Activated CD4-positive, alpha-beta memory T cell treated with anti-CD3 and anti-CD28 coated beads for 36 hours (primary cell): ENCODE data around the gene CSPG5. TPM values are rescaled to one million over a fixed set of nuclear protein-coding genes. Genes with fewer than 3 reads are reported as not detected.

Source experiments
- CTCF ChIA-PET: fragments of 350-600 bp; sonication (Branson Sonifier 250); formaldehyde crosslinking; loops from one replicate; lab custom pipeline; 2021; ENCODE audit warnings: antibody characterized with exemption, inconsistent platforms; lab: Charles Lee
- POLR2A ChIA-PET: fragments of 350-600 bp; sonication (Branson Sonifier 250); formaldehyde crosslinking; loops from one replicate; lab custom pipeline; 2021; ENCODE audit warnings: antibody characterized with exemption; lab: Charles Lee
- DNase-seq: peaks from one replicate; pipeline ENCODE4 v3.0.0-alpha.2; 2020
- H3K27ac Mint-ChIP-seq: one replicate; pipeline ENCODE4 v1.8.0; 2021; ENCODE audit warnings: mixed read lengths
- H3K27me3 Mint-ChIP-seq: one replicate; pipeline ENCODE4 v1.8.0; 2021; ENCODE audit warnings: mixed read lengths
- H3K36me3 Mint-ChIP-seq: one replicate; pipeline ENCODE4 v1.8.0; 2021; ENCODE audit warnings: mixed read lengths
- H3K4me1 Mint-ChIP-seq: one replicate; pipeline ENCODE4 v1.8.0; 2021; ENCODE audit warnings: low read depth, mixed read lengths
- H3K4me3 Mint-ChIP-seq: one replicate; pipeline ENCODE4 v1.8.0; 2021; ENCODE audit warnings: mild to moderate bottlenecking, mixed read lengths
- H3K9me3 Mint-ChIP-seq: one replicate; pipeline ENCODE4 v1.8.0; 2021; ENCODE audit warnings: mixed read lengths
- intact Hi-C: fragments of 100-400 bp; cut with micrococcal nuclease; formaldehyde crosslinking; loops from one replicate; pipeline ENCODE4 v1.15.1; 2023
- total RNA-seq, 2 experiments: library from RNA; stranded (reverse); gene quantifications; one replicate each; pipeline ENCODE4 v1.2.3, GENCODE V29; 2021

CSPG5 gene
- total RNA-seq, 2 experiments from 2014 or later: 0.29 to 0.41 TPM

DNA sequence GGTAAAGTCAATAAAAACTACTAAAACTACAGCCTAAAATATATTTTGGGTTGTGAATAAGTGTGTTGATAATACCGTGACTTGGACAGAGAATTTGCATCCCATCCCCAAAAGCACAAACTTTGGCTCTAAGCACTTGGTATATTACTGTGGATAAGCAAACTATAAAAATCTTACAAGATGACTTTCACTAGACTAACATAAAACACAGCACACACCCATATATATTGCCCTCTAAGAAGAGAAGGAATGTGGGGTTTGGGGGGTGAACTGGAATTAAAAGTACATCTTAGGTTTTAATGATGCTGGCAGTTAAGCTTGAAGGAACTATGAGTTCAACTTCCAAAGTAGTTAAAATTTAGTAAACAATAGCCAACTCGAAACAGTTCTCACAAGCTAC lies 28.7 kb upstream of the CSPG5 start:
- H3K4me3 Mint-ChIP-seq: no peak overlapping the region
- no peak overlapping the region for H3K27ac Mint-ChIP-seq
- H3K9me3 Mint-ChIP-seq: no peaks in the 10 kb centered on the region
- CTCF ChIA-PET: no interaction called here
- H3K27me3 Mint-ChIP-seq: no peaks in the 10 kb centered on the region
- no peak for DNase-seq
- POLR2A ChIA-PET: no interaction called here
- intact Hi-C loops: no loop called here
- peaks cover 43% of the 10 kb centered on the region for H3K36me3 Mint-ChIP-seq
- H3K4me1 Mint-ChIP-seq: no peaks in the 10 kb centered on the region

DNA sequence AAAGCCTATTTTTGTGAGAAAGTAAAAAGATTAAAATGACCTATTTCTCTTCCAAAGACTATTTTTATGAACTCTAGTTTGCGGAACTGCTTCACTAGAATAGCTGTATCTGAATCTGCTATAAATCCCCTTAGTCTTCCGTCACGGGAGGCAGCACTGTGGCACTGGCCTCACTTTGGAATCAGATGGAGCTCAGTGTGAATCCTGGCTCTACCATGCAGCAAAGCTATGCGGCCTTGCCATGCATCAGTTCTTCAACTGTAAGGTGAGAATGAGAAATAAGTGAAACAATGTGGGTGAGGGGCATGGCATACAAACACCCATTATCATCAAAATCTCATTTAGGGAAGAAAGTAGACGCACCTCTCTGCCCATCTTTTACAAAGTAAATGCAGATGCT lies 27.5 kb upstream of the CSPG5 start:
- ChIA-PET POLR2A (no interaction called here), CTCF (no interaction called here)
- no peaks in the 10 kb centered on the region for H3K4me1 Mint-ChIP-seq
- intact Hi-C loops: no loop called here
- no peak overlapping the region for H3K4me3 Mint-ChIP-seq
- H3K9me3 Mint-ChIP-seq: no peaks in the 10 kb centered on the region
- peaks cover 43% of the 10 kb centered on the region for H3K36me3 Mint-ChIP-seq
- no peaks in the 10 kb centered on the region for H3K27me3 Mint-ChIP-seq
- no peak for DNase-seq
- no peak overlapping the region for H3K27ac Mint-ChIP-seq

DNA sequence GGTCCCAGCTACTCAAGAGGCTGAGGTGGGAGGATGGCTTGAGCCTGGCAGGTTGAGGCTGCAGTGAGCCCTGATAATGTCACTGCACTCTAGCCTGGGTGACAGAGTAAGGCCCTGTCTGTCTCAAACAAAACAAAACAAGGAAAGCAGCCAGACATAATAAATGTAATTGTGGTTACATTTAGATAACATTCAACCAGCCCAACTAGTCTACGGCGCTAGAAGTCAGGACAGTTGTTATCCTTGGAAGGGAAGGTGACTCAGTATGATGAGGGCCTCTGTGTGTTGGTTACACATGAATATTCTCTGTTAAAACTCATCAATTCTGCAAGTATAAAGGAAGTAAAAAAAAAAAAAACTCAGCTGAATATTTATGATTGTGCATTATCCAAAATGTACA lies 27.0 kb upstream of the CSPG5 start:
- Mint-ChIP-seq H3K4me3 (no peak overlapping the region), H3K36me3 (peaks cover 42% of the 10 kb centered on the region)

DNA sequence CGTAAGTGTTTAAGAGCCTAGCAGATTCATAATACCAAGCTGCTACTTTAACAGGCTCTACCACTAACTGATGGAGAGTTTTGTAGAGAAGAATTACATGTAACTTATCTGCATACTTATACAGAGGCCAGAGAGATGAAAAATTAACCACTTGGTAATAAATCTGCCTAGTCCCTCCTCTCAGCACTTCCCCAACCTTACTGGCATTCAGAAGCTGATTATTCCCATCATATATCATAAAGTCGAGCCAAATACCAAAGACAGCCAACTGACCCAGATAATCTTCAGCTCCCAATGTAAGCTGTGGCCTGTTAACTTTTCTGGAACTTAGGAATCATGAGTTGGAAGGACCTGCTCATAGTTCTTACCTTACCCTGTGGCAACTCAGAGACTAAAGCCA lies 25.5 kb upstream of the CSPG5 start:
- Mint-ChIP-seq H3K4me3 (no peak overlapping the region), H3K27ac (no peak overlapping the region), H3K9me3 (no peaks in the 10 kb centered on the region), H3K4me1 (no peaks in the 10 kb centered on the region), H3K27me3 (no peaks in the 10 kb centered on the region), H3K36me3 (peaks cover 29% of the 10 kb centered on the region)
- ChIA-PET POLR2A (no interaction called here), CTCF (no interaction called here)
- intact Hi-C loops: no loop called here
- no peak for DNase-seq

More for the DNA sequence above, 27.0 kb upstream of the CSPG5 start:
- ChIA-PET POLR2A (no interaction called here), CTCF (no interaction called here)
- H3K4me1 Mint-ChIP-seq: no peaks in the 10 kb centered on the region
- intact Hi-C loops: no loop called here
- H3K9me3 Mint-ChIP-seq: no peaks in the 10 kb centered on the region
- DNase-seq: no peak
- no peak overlapping the region for H3K27ac Mint-ChIP-seq
- H3K27me3 Mint-ChIP-seq: no peaks in the 10 kb centered on the region

DNA sequence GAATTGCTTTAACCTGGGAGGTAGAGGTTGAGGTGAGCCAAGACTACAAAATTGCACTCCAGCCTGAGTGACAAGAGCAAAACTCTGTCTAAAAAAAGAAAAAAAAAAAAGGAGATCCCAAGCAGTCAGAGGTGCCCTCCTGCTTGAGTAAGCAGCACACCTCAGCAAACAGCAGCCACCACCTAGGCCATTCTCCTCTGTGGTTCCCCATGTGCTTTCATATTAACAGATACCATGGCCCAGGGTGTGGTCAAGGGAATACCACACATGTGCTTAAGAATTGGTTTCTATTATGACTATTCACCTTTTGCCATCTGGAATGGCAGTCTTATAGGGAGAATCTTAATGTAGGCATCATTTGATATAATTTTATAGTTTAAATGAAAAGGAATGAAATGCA lies 24.7 kb upstream of the CSPG5 start:
- no peak for DNase-seq
- Mint-ChIP-seq H3K27me3 (no peaks in the 10 kb centered on the region), H3K27ac (no peak overlapping the region), H3K4me3 (no peak overlapping the region), H3K36me3 (peaks cover 22% of the 10 kb centered on the region), H3K4me1 (no peaks in the 10 kb centered on the region), H3K9me3 (no peaks in the 10 kb centered on the region)
- ChIA-PET CTCF (no interaction called here), POLR2A (no interaction called here)
- intact Hi-C loops: no loop called here

DNA sequence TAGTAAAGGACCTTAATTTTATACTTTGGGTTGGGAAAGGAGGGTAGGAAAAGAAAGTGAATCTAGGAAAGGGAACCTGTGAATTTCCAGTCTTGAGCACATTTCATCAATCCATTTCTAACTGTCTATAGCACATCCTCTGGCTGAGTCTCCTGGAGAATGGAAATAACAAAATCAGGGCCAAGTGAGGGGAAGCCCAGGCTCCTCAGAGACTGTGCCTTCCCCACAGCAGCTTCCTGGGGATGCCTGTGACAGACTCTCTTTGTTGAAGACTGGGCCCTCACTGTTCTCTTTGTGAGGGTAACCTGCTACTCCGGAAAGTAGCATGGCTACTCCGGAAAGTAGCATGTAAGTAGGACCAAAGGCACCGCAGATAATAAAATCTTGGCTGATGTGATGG lies 22.6 kb upstream of the CSPG5 start:
- Mint-ChIP-seq H3K4me1 (no peaks in the 10 kb centered on the region), H3K36me3 (peaks cover 15% of the 10 kb centered on the region), H3K4me3 (no peak overlapping the region), H3K9me3 (no peaks in the 10 kb centered on the region), H3K27me3 (no peaks in the 10 kb centered on the region), H3K27ac (no peak overlapping the region)
- intact Hi-C loops: no loop called here
- ChIA-PET CTCF (no interaction called here), POLR2A (interaction anchor here (0.7 kb wide), 1 partner anchor 24 kb away, joined by 3 read pairs; no protein-coding TSS in a partner anchor)
- DNase-seq: no peak

DNA sequence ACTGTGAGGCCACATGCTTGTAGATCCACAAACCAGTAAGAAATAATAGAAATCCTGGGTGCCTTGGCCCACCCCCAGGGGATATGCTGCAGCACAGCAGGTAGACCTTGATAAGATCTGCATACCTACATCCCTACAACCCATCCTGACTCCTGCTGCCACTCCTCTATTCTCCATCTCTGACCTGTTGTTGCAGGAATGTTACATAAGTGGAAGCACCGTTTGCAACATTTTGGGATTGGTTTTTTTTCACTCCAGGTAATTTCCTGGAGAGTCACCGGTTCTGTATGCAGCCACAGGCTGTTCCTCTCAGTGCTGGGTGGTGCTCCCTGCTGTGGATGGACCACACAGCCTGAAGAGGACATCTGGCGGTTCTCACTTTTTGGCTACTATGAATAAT lies 16.1 kb upstream of the CSPG5 start:
- no peaks in the 10 kb centered on the region for H3K9me3 Mint-ChIP-seq
- DNase-seq: no peak
- ChIA-PET CTCF (no interaction called here), POLR2A (no interaction called here)
- intact Hi-C loops: no loop called here
- no peaks in the 10 kb centered on the region for H3K4me1 Mint-ChIP-seq
- no peak overlapping the region for H3K4me3 Mint-ChIP-seq
- H3K36me3 Mint-ChIP-seq: peaks cover 10% of the 10 kb centered on the region
- H3K27ac Mint-ChIP-seq: no peak overlapping the region
- no peaks in the 10 kb centered on the region for H3K27me3 Mint-ChIP-seq

DNA sequence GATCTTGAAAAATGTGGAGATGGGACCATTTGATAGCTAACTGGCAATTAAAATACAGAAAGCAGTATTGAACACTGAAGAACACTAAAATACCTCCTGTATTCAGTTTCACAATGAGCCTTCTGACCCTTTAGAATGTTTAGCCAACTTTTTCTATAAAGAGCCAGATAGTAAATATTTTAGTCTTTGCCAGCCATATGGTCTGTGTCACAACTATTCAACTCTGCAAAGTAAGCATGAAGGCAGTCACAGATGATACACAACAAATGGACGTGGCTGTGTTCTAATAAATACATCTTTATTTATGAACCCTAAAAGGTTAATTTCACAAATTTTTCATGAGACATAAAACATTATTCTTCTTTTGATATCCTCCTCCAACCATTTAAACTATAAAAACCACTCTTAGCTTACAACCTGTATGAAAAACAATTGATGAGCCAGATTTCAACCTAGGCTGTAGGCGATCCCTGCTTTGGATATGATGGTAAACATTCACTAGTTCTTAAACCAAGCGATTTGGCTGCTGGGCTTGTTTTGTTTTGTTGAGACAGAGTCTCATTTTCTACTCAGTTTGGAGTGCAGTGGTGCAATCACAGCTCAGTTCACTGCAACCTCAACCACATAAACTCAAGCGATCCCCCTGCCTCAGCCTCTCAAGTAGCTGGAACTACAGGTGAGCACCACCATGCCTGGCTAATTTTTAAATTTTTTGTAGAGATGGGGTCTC lies 13.6 kb upstream of the CSPG5 start:
- intact Hi-C loops: no loop called here
- DNase-seq: no peak
- H3K27ac Mint-ChIP-seq: no peak overlapping the region
- peaks cover 26% of the 10 kb centered on the region for H3K36me3 Mint-ChIP-seq
- CTCF ChIA-PET: no interaction called here
- no peaks in the 10 kb centered on the region for H3K4me1 Mint-ChIP-seq
- no peaks in the 10 kb centered on the region for H3K27me3 Mint-ChIP-seq
- no peak overlapping the region for H3K4me3 Mint-ChIP-seq
- H3K9me3 Mint-ChIP-seq: no peaks in the 10 kb centered on the region
- POLR2A ChIA-PET: no interaction called here

DNA sequence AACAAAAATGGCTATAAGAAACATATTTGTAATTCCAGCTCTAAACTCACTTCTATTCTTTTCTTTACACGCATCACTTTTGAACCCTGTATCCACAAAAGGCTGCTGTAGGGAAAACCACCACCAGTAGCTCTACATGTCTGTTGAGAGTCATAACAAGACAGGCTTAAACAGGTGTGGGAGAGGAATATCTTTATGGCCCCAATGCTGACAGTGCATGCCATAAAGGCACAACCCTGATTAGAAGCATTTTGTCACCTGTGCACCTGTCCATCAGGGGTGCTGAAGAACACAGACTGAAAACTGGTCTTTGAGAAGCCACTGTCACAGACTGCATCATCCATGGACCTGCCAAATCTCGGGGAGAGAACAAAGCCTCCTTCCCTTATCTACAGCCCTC lies 11.6 kb upstream of the CSPG5 start:
- no peak overlapping the region for H3K27ac Mint-ChIP-seq
- CTCF ChIA-PET: no interaction called here

DNA sequence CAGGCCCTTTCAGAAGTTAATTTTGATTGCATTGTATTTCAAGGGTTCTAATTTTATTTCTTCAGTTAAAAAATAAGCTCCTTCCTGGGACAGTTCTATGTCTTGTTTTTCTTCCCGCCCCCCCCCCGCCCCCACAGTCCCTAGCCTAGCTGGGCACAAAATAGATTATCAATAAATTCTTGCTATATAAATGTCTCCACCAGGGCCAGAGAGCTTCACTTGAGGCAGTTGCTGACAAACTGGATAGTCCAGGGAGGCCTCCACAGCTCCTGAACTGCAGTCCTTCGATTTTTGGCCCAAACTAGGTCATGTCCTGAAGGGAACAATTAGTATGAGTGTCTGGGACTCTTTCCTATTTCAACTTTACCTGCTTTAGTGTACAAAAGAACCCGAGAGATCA lies 9.9 kb upstream of the CSPG5 start:
- Mint-ChIP-seq H3K4me3 (no peak overlapping the region), H3K9me3 (no peaks in the 10 kb centered on the region), H3K27me3 (no peaks in the 10 kb centered on the region), H3K27ac (no peak overlapping the region), H3K4me1 (no peaks in the 10 kb centered on the region), H3K36me3 (peaks cover 29% of the 10 kb centered on the region)
- POLR2A ChIA-PET: no interaction called here
- CTCF ChIA-PET: interaction anchor here (1.2 kb wide), 1 partner anchor 66 kb away, joined by 4 read pairs; no protein-coding TSS in a partner anchor
- intact Hi-C loops: no loop called here
- no peak for DNase-seq

More for the DNA sequence above, 11.6 kb upstream of the CSPG5 start:
- Mint-ChIP-seq H3K4me1 (no peaks in the 10 kb centered on the region), H3K9me3 (no peaks in the 10 kb centered on the region), H3K27me3 (no peaks in the 10 kb centered on the region), H3K36me3 (peaks cover 27% of the 10 kb centered on the region), H3K4me3 (no peak overlapping the region)
- no peak for DNase-seq
- intact Hi-C loops: no loop called here
- POLR2A ChIA-PET: no interaction called here

DNA sequence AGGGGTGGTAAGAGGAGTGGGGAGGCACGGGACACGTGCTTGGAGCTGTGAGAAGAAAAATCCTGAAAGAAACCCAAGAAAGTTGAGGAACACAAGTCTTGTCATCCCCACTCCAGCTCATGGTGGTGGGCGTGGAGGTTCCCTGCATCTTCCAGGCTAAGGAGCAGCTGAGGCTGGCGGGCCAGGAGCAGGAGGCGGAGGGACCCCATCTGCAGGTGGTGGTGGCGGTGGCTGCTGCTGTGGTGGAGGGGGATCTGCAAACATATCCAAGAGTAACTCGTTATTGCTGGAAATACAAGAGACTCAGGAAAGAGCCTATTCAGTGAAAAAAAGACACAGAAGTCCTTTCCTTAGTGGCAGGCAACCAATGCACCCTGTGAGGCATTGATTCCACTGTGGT lies 9.4 kb upstream of the CSPG5 start:
- Mint-ChIP-seq H3K27ac (no peak overlapping the region), H3K4me1 (no peaks in the 10 kb centered on the region), H3K27me3 (no peaks in the 10 kb centered on the region), H3K36me3 (peaks cover 29% of the 10 kb centered on the region), H3K4me3 (no peak overlapping the region), H3K9me3 (no peaks in the 10 kb centered on the region)
- CTCF ChIA-PET: no interaction called here
- intact Hi-C loops: no loop called here
- POLR2A ChIA-PET: no interaction called here
- no peak for DNase-seq

DNA sequence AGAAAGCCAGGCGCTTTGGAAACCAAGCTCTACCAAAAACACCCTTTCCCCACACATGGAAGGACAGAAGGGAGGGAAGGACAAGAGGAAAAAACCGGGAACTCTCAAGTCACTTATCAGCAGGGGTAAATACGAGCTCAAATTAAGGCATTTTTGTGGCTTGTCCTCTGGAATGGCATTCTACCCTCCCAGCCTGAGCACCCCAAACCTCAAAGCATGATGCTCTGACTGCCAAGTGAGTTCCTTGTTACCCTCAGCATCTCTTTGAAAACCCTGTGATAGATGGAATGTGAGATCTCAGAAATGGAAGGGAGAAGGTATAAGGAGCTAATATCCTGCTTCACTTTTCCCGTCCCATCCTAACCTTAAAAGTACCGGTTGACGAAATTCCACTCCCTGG lies 8.1 kb upstream of the CSPG5 start:
- Mint-ChIP-seq H3K36me3 (peaks cover 29% of the 10 kb centered on the region), H3K4me3 (no peak overlapping the region), H3K4me1 (no peaks in the 10 kb centered on the region), H3K27ac (no peak overlapping the region), H3K27me3 (no peaks in the 10 kb centered on the region), H3K9me3 (no peaks in the 10 kb centered on the region)
- intact Hi-C loops: no loop called here
- POLR2A ChIA-PET: interaction anchor here (0.6 kb wide), 1 partner anchor 273 kb away, joined by 4 read pairs; no protein-coding TSS in a partner anchor
- CTCF ChIA-PET: interaction anchor here (0.6 kb wide), 1 partner anchor 110 kb away, joined by 3 read pairs; no protein-coding TSS in a partner anchor
- DNase-seq: no peak
